H1 (cell line): ENCODE measurements around the gene UGT1A1. TPM values are rescaled to one million over a fixed set of nuclear protein-coding genes. Genes with fewer than 3 reads are reported as not detected.
A peak's percentile ranks its signal among the peaks of the same experiment; 100 is the strongest.

ENCODE experiments used
- CTCF ChIA-PET: fragments of 300-600 bp; sonication (Branson Sonifier 250); formaldehyde crosslinking; loops from one replicate; lab custom pipeline; 2021; ENCODE audit not compliant: partially characterized antibody; lab: Charles Lee
- POLR2A ChIA-PET: fragments of 300-600 bp; sonication (Branson Sonifier 250); formaldehyde crosslinking; loops from one replicate; lab custom pipeline; 2021; ENCODE audit warnings: inconsistent platforms; ENCODE audit not compliant: partially characterized antibody; lab: Charles Lee
- DNase-seq, 2 experiments: peaks; one replicate each; pipeline versions ENCODE4 v3.0.0 to v3.0.0-alpha.2; 2010 to 2022; ENCODE audit warnings: low spot score in 2 of 2, low read depth in 1 of 2, mixed read lengths in 1 of 2
- FAIRE-seq: peaks from 2 replicates; lab custom pipeline; 2011; peaks lifted over from hg19 to GRCh38; lab: Jason Lieb, UNC
- H2AFZ ChIP-seq: 2 replicates; pipeline ENCODE4 v1.8.1; 2012; ENCODE audit warnings: low read length, inconsistent platforms
- H2AK5ac ChIP-seq: 2 replicates; pipeline ENCODE4 v1.6.1; 2013; ENCODE audit warnings: low read depth, low read length
- H2BK120ac ChIP-seq: replicated peaks from 2 replicates; pipeline ENCODE3; 2013; ENCODE audit warnings: low read depth, low read length, inconsistent platforms
- H2BK12ac ChIP-seq: 2 replicates; pipeline ENCODE4 v1.6.1; 2013; ENCODE audit warnings: low read depth, low read length
- H2BK15ac ChIP-seq: 2 replicates; pipeline ENCODE4 v1.6.1; 2013; ENCODE audit warnings: low read length
- H2BK20ac ChIP-seq: 2 replicates; pipeline ENCODE4 v1.6.1; 2013; ENCODE audit warnings: low read length
- H2BK5ac ChIP-seq: 2 replicates; pipeline ENCODE4 v1.6.1; 2013; ENCODE audit warnings: low read depth, low read length
- H3K14ac ChIP-seq: 2 replicates; pipeline ENCODE4 v1.6.1; 2013; ENCODE audit warnings: inconsistent platforms; ENCODE audit not compliant: insufficient read length
- H3K18ac ChIP-seq: 2 replicates; pipeline ENCODE4 v1.6.1; 2013; ENCODE audit warnings: low read length; ENCODE audit errors: extremely low read depth
- H3K23ac ChIP-seq: 2 replicates; pipeline ENCODE4 v1.6.1; 2013; ENCODE audit warnings: inconsistent platforms; ENCODE audit not compliant: insufficient read length
- H3K23me2 ChIP-seq: 2 replicates; pipeline ENCODE4 v1.6.1; 2013; ENCODE audit warnings: low read depth, low read length
- H3K27ac ChIP-seq: 2 replicates; pipeline ENCODE4 v1.6.1; 2011; ENCODE audit warnings: low read depth, low read length, inconsistent platforms
- H3K27me3 ChIP-seq, 4 experiments: replicated peaks in 1 of 4; 1 replicate in 1 of 4; 2 replicates in 3 of 4; pipeline versions ENCODE4 v1.6.1 to v1.8.1; 2011 to 2013; ENCODE audit warnings: low read length in 3 of 4, mild to moderate bottlenecking in 3 of 4, inconsistent platforms in 2 of 4, mixed read lengths in 2 of 4, moderate library complexity in 1 of 4; ENCODE audit not compliant: control insufficient read depth in 3 of 4, insufficient read depth in 3 of 4; ENCODE audit errors: extremely low read depth in 1 of 4
- H3K36me3 ChIP-seq, 4 experiments: 2 replicates each; pipeline versions ENCODE4 v1.6.1 to v1.8.1; 2011 to 2013; ENCODE audit warnings: mild to moderate bottlenecking in 4 of 4, low read length in 3 of 4, moderate library complexity in 2 of 4, control low read depth in 1 of 4, inconsistent platforms in 1 of 4; ENCODE audit not compliant: insufficient read depth in 4 of 4, control insufficient read depth in 2 of 4
- H3K4ac ChIP-seq: replicated peaks from 2 replicates; pipeline ENCODE3; 2013; ENCODE audit warnings: low read length, low read depth, mixed read lengths, inconsistent platforms; ENCODE audit not compliant: insufficient read length
- H3K4me1 ChIP-seq, 4 experiments: replicated peaks in 1 of 4; 1 replicate in 1 of 4; 2 replicates in 3 of 4; pipeline versions ENCODE4 v1.6.1 to v1.8.1; 2011 to 2013; ENCODE audit warnings: low read length in 3 of 4, inconsistent platforms in 2 of 4, mixed read lengths in 1 of 4; ENCODE audit not compliant: insufficient read depth in 4 of 4, control insufficient read depth in 3 of 4
- H3K4me2 ChIP-seq, 2 experiments: 2 replicates each; pipeline versions ENCODE4 v1.6.1 to v1.8.1; 2011 to 2013; ENCODE audit warnings: low read depth in 2 of 2, low read length in 2 of 2, control low read depth in 1 of 2, inconsistent platforms in 1 of 2, mild to moderate bottlenecking in 1 of 2; ENCODE audit not compliant: insufficient read depth in 1 of 2
- H3K4me3 ChIP-seq, 4 experiments: fragments of 200-600, 300-600 bp in 1 of 4; sonication (generic), shearing (Covaris generic), sonication (Bioruptor Twin) in 1 of 4; 2 replicates each; pipeline versions ENCODE4 v1.5.1 to v1.8.1; 2011 to 2016; ENCODE audit warnings: low read length in 4 of 4, low read depth in 3 of 4, control low read depth in 2 of 4, inconsistent platforms in 2 of 4, mild to moderate bottlenecking in 2 of 4, mixed read lengths in 1 of 4, moderate library complexity in 1 of 4; ENCODE audit not compliant: insufficient read depth in 2 of 4; ENCODE audit errors: extremely low read depth in 1 of 4
- H3K56ac ChIP-seq: replicated peaks from 2 replicates; pipeline ENCODE3; 2013; ENCODE audit warnings: low read depth, mild to moderate bottlenecking, mixed read lengths, low read length, inconsistent platforms; ENCODE audit not compliant: insufficient read length
- H3K79me1 ChIP-seq: 2 replicates; pipeline ENCODE4 v1.6.1; 2013; ENCODE audit warnings: low read depth, low read length, control low read depth
- H3K79me2 ChIP-seq, 2 experiments: 2 replicates each; pipeline versions ENCODE4 v1.6.1 to v1.8.1; 2012 to 2013; ENCODE audit warnings: low read length in 2 of 2, mild to moderate bottlenecking in 2 of 2, inconsistent platforms in 1 of 2; ENCODE audit not compliant: insufficient read depth in 2 of 2, control insufficient read depth in 1 of 2
- H3K9ac ChIP-seq, 4 experiments: replicated peaks in 1 of 4; 1 replicate in 1 of 4; 2 replicates in 3 of 4; pipeline versions ENCODE4 v1.6.1 to v1.8.1; 2011 to 2013; ENCODE audit warnings: low read depth in 3 of 4, low read length in 3 of 4, control low read depth in 2 of 4, mild to moderate bottlenecking in 2 of 4, moderate library complexity in 2 of 4, inconsistent platforms in 1 of 4; ENCODE audit errors: extremely low read depth in 1 of 4
- H3K9me3 ChIP-seq, 2 experiments: 2 replicates each; pipeline versions ENCODE4 v1.6.1 to v1.8.1; 2012 to 2013; ENCODE audit warnings: mild to moderate bottlenecking in 2 of 2, moderate library complexity in 2 of 2, control low read depth in 1 of 2, inconsistent platforms in 1 of 2, low read depth in 1 of 2, low read length in 1 of 2, mixed read lengths in 1 of 2; ENCODE audit not compliant: insufficient read depth in 2 of 2
- H4K20me1 ChIP-seq, 2 experiments: replicated peaks in 1 of 2; 2 replicates each; pipeline versions ENCODE3 to v1.8.1; 2011 to 2013; ENCODE audit warnings: inconsistent platforms in 2 of 2, low read length in 2 of 2, mild to moderate bottlenecking in 1 of 2; ENCODE audit not compliant: insufficient read depth in 2 of 2, control insufficient read depth in 1 of 2
- H4K5ac ChIP-seq: 2 replicates; pipeline ENCODE4 v1.6.1; 2013; ENCODE audit warnings: low read length, low read depth, mixed read lengths, inconsistent platforms; ENCODE audit not compliant: insufficient read length
- H4K8ac ChIP-seq: 2 replicates; pipeline ENCODE4 v1.8.0; 2013; ENCODE audit warnings: mild to moderate bottlenecking, moderate library complexity, low read length, inconsistent platforms; ENCODE audit not compliant: insufficient read depth; ENCODE audit errors: extremely low read depth
- H4K91ac ChIP-seq: replicated peaks from 2 replicates; pipeline ENCODE3; 2013; ENCODE audit warnings: low read length, mixed read lengths, inconsistent platforms; ENCODE audit not compliant: insufficient read length
- ASH2L ChIP-seq: fragments of 200-600, 300-600 bp; sonication (generic); IDR thresholded peaks from one replicate; pipeline ENCODE4 v1.7.1; 2017; ENCODE audit warnings: low read length
- CBX5 ChIP-seq: fragments of 300-800, 300-1000 bp; sonication (generic); IDR thresholded peaks from 2 replicates; pipeline ENCODE4 v1.7.1; 2016; ENCODE audit warnings: antibody characterized with exemption, low read length, low read depth
- CBX8 ChIP-seq: fragments of 300-800, 300-1000 bp; sonication (generic); IDR thresholded peaks from 2 replicates; pipeline ENCODE4 v1.7.1; 2016; ENCODE audit warnings: low read depth, low read length, borderline replicate concordance
- CHD1 ChIP-seq: IDR thresholded peaks from 2 replicates; pipeline ENCODE4 v1.6.1; 2012; ENCODE audit warnings: low read depth, low read length, improper control_type of control experiment
- EZH2 ChIP-seq: fragments of 200-600 bp; sonication (generic); IDR thresholded peaks from 2 replicates; pipeline ENCODE4 v1.7.1; 2012; ENCODE audit warnings: low read depth, mild to moderate bottlenecking, moderate library complexity, low read length, inconsistent platforms; ENCODE audit not compliant: severe bottlenecking
- NANOG ChIP-seq: IDR thresholded peaks from 2 replicates; pipeline ENCODE4 v1.6.1; 2011; ENCODE audit warnings: low read length, low read depth, mild to moderate bottlenecking, inconsistent platforms; ENCODE audit not compliant: insufficient read depth, poor library complexity, severe bottlenecking
- POLR2A ChIP-seq, 2 experiments: IDR thresholded peaks; 1 replicate in 1 of 2; 2 replicates in 1 of 2; pipeline ENCODE4 v1.6.1; 2011; ENCODE audit warnings: low read depth in 2 of 2, low read length in 2 of 2, mild to moderate bottlenecking in 2 of 2; ENCODE audit errors: control extremely low read depth in 1 of 2
- POU5F1 ChIP-seq: IDR thresholded peaks from 2 replicates; pipeline ENCODE4 v1.6.1; 2011; ENCODE audit warnings: low read depth, mild to moderate bottlenecking, low read length, moderate library complexity
- SIN3A ChIP-seq, 2 experiments: IDR thresholded peaks in 1 of 2; conservative IDR thresholded peaks in 1 of 2; 2 replicates each; pipeline ENCODE4 v1.6.1; 2011 to 2012; ENCODE audit warnings: low read length in 2 of 2, improper control_type of control experiment in 1 of 2, low read depth in 1 of 2, mild to moderate bottlenecking in 1 of 2
- WGBS, 2 experiments: shearing (Covaris generic) in 1 of 2; methylation state at CpG; one replicate each; pipeline versions ENCODE4 v1.1.6 to v1.1.7; 2013 to 2015; ENCODE audit warnings: low lambda C conversion rate in 2 of 2, mixed read lengths in 2 of 2, inconsistent platforms in 1 of 2, low coverage in 1 of 2, missing lambda C conversion rate in 1 of 2; ENCODE audit not compliant: insufficient replicate concordance in 2 of 2, insufficient coverage in 1 of 2, insufficient read length in 1 of 2; ENCODE audit errors: extremely low coverage in 1 of 2, missing lambda C conversion rate in 1 of 2; 5-methylcytosine and 5-hydroxymethylcytosine counted together
- polyA plus RNA-seq, 7 experiments: library from polyadenylated mRNA; depleted of rRNA in 3 of 7; stranded (reverse) in 5 of 7; unstranded in 2 of 7; fragments of >200 nt in 5 of 7; fragments of 200-250 nt in 2 of 7; gene quantifications; 1 replicate in 5 of 7; 2 replicates in 1 of 7; 4 replicates in 1 of 7; pipeline versions ENCODE4 v1.2.1 to v1.2.3, GENCODE V29; 2011 to 2013; ENCODE audit warnings: missing spikeins in 2 of 7, mixed read lengths in 2 of 7
- total RNA-seq: library from RNA; stranded (reverse); fragmentation: NEBNext Ultra II Directional; extraction: Animal tissue kit (Norgen Biotek cat#: 25700); gene quantifications from 2 replicates; pipeline ENCODE4 v1.2.1, GENCODE V29; 2021

The UGT1A1 gene
- total and polyA plus RNA-seq, 2 of the 8 experiments (the other 6 are each of a cell fraction or from before 2014, with no cell fraction given) = not detected

DNA sequence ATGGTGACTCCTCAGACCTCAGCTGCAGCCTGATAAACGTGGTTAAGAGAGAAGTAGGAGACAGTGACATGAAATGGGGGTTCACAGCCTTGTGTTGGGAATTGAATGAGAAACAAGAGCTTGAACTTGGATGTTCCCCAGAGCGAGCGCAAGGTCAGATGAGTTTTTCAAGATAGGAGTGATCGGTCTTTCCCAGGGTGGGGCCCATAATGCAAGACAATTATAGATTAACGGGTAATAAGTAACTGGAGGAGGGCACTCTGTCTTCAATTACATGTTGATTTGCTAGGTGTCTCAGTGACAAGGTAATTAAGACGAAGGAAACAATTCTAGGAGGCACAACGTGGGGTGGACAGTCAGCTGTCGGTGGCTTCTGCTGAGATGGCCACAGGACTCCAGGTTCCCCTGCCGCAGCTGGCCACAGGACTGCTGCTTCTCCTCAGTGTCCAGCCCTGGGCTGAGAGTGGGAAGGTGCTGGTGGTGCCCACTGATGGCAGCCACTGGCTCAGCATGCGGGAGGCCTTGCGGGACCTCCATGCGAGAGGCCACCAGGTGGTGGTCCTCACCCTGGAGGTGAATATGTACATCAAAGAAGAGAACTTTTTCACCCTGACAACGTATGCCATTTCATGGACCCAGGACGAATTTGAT lies 47.3 kb upstream of the UGT1A1 start, which contains the start of gene UGT1A5:
Gene UGT1A5, plus strand, starts transcription at position 297 of the 651 bp plus-strand sequence. Its CDS starts 85 bp downstream, at position 382.
- no peaks in the 10 kb centered on the region for H3K9me3 ChIP-seq
- no peak within 1 kb of the TSS for H3K18ac ChIP-seq
- H3K4me1 ChIP-seq = no peaks in the 10 kb centered on the region
- no peak within 1 kb of the TSS for H4K91ac ChIP-seq
- no peak within 1 kb of the TSS for H3K9ac ChIP-seq
- no peaks in the 10 kb centered on the region for H4K20me1 ChIP-seq
- H2BK120ac ChIP-seq = no peak within 1 kb of the TSS
- 90% methylated on average over 14 of the region's 14 CpGs; no CpG with 5 or more reads in 1 of the 2 experiments for WGBS, 2 experiments
- no peak within 1 kb of the TSS for H4K5ac ChIP-seq
- no peak within 1 kb of the TSS for H3K23ac ChIP-seq
- H3K4me3 ChIP-seq = no peak within 1 kb of the TSS
- H3K27me3 ChIP-seq = peaks cover 0 to 1% (median 0%) of the 10 kb centered on the region in 4 experiments; a peak in 1 of 7 replicates
- no peak within 1 kb of the TSS for H2BK15ac ChIP-seq
- ChIA-PET CTCF (interaction anchor here (0.6 to 3.2 kb wide), 10 partner anchors 14 to 1243 kb away, joined by 3 to 19 read pairs (median 6); no protein-coding TSS in a partner anchor), POLR2A (no interaction called here)
- no peak within 1 kb of the TSS for H3K4ac ChIP-seq
- H3K23me2 ChIP-seq = no peaks in the 10 kb centered on the region
- no peak within 1 kb of the TSS for H4K8ac ChIP-seq
- TF ChIP-seq EZH2 = no peak
- TF ChIP-seq CBX8 = no peak
- TF ChIP-seq POLR2A (IDR thresholded peaks at IDR 0.05; ENCODE audit: control extremely low read depth in 1 of 2, low read depth in 2 of 2, low read length in 2 of 2) = no peak
- TF ChIP-seq NANOG = no peak
- TF ChIP-seq ASH2L = no peak
- no peak for TF ChIP-seq POU5F1
- TF ChIP-seq SIN3A (conservative IDR thresholded peaks at IDR 0.05 in 1 of 2, IDR thresholded peaks at IDR 0.05 in 1 of 2; ENCODE audit: low read depth in 1 of 2, low read length in 2 of 2) = no peak
- no peak for TF ChIP-seq CBX5
- TF ChIP-seq CHD1 = no peak
- H2AFZ ChIP-seq = peak within 1 kb of the TSS; percentile 94; the same call in 1 of the 2 replicates
- no peak within 1 kb of the TSS for H3K4me2 ChIP-seq
- DNase-seq = no peak
- no peak within 1 kb of the TSS for H2AK5ac ChIP-seq
- H3K36me3 ChIP-seq = no peaks in the 10 kb centered on the region
- no peaks in the 10 kb centered on the region for H3K79me1 ChIP-seq
- H3K14ac ChIP-seq = no peak within 1 kb of the TSS
- H3K27ac ChIP-seq = no peak within 1 kb of the TSS
- H2BK5ac ChIP-seq = no peak within 1 kb of the TSS
- FAIRE-seq = no peak
- H2BK12ac ChIP-seq = no peak within 1 kb of the TSS
- H3K56ac ChIP-seq = no peak within 1 kb of the TSS
- H2BK20ac ChIP-seq = no peak within 1 kb of the TSS
- H3K79me2 ChIP-seq = no peaks in the 10 kb centered on the region
